SK-MEL-5 (cell line): ENCODE results near the gene ORM2. TPM values are rescaled to one million over a fixed set of nuclear protein-coding genes. Genes with fewer than 3 reads are reported as not detected.

Experiments used
- DNase-seq: peaks from one replicate; pipeline ENCODE4 v3.0.0-alpha.2; 2016; ENCODE audit warnings: low read depth, low spot score
- in situ Hi-C: cut with HindIII; loops from 2 replicates; pipeline ENCODE4 v1.10.0; 2016; ENCODE audit warnings: low sequenced_read_pairs, high pct_unique_total_duplicates, low pct_unique_long_range_greater_than_20kb
- total RNA-seq: library from RNA; depleted of rRNA; stranded (reverse); fragments of >200 nt; shearing (Covaris generic); gene quantifications from 2 replicates; pipeline ENCODE4 v1.2.3, GENCODE V29; 2014; rRNA removed

Gene ORM2
- total RNA-seq, 1 experiment from 2014 or later, result not detected

- in situ Hi-C loops, result no loop called here
- no peak for DNase-seq
These were observed 40.7 kb downstream of the ORM2 start for GRCh38 chr9:114370251-114370967.

GRCh38 chr9:114370968-114371320 lies 41.3 kb downstream of the ORM2 start:
- no peak for DNase-seq
- in situ Hi-C loops, result no loop called here

GRCh38 chr9:114371343-114371944 lies 41.8 kb downstream of the ORM2 start:
- DNase-seq, result no peak
- in situ Hi-C loops, result no loop called here

- no peak for DNase-seq
- in situ Hi-C loops, result no loop called here
These were observed 42.6 kb downstream of the ORM2 start for GRCh38 chr9:114371973-114372917.

GRCh38 chr9:114372921-114373448 lies 43.3 kb downstream of the ORM2 start:
- in situ Hi-C loops, result no loop called here
- no peak for DNase-seq

- in situ Hi-C loops, result no loop called here
- no peak for DNase-seq
These were observed 44.5 kb downstream of the ORM2 start for GRCh38 chr9:114373960-114374730.

- in situ Hi-C loops, result no loop called here
These were observed 45.3 kb downstream of the ORM2 start for GRCh38 chr9:114374936-114375335.

GRCh38 chr9:114375386-114376175 lies 45.9 kb downstream of the ORM2 start:
- in situ Hi-C loops, result no loop called here

More at GRCh38 chr9:114374936-114375335, 45.3 kb downstream of the ORM2 start:
- no peak for DNase-seq

GRCh38 chr9:114376586-114377445 lies 47.1 kb downstream of the ORM2 start:
- in situ Hi-C loops, result no loop called here
- DNase-seq, result no peak

More at GRCh38 chr9:114375386-114376175, 45.9 kb downstream of the ORM2 start:
- no peak for DNase-seq

GRCh38 chr9:114378016-114378415 lies 48.3 kb downstream of the ORM2 start:
- in situ Hi-C loops, result no loop called here
- no peak for DNase-seq

GRCh38 chr9:114378883-114379282 lies 49.2 kb downstream of the ORM2 start:
- DNase-seq, result no peak
- in situ Hi-C loops, result no loop called here

Other genes with a start within 250 kb of the ORM2 start
- gene KIF12, start 230.6 kb upstream of the ORM2 start, total RNA-seq, result 0.82 TPM in 1 of 2 replicates, not detected in the other
- 0.90 and 2.3 TPM in 2 replicates for gene COL27A1, start 174.3 kb upstream of the ORM2 start, total RNA-seq
- not detected in 2 replicates for gene ORM1, start 6.8 kb upstream of the ORM2 start, total RNA-seq
- 5.5 and 6.0 TPM in 2 replicates for gene AKNA, start 58.1 kb downstream of the ORM2 start, total RNA-seq
- 4.5 and 6.1 TPM in 2 replicates for gene WHRN, start 175.6 kb downstream of the ORM2 start, total RNA-seq